ENCODE data around the gene TNRC6C. TPM values are rescaled to one million over a fixed set of nuclear protein-coding genes. Genes with fewer than 3 reads are reported as not detected.

The TNRC6C gene
- total and polyA plus RNA-seq, 9 of the 15 experiments (the other 6 are each of a cell fraction or from before 2014, with no cell fraction given) = 0.20 to 4.9 (median 2.3) TPM

DNA sequence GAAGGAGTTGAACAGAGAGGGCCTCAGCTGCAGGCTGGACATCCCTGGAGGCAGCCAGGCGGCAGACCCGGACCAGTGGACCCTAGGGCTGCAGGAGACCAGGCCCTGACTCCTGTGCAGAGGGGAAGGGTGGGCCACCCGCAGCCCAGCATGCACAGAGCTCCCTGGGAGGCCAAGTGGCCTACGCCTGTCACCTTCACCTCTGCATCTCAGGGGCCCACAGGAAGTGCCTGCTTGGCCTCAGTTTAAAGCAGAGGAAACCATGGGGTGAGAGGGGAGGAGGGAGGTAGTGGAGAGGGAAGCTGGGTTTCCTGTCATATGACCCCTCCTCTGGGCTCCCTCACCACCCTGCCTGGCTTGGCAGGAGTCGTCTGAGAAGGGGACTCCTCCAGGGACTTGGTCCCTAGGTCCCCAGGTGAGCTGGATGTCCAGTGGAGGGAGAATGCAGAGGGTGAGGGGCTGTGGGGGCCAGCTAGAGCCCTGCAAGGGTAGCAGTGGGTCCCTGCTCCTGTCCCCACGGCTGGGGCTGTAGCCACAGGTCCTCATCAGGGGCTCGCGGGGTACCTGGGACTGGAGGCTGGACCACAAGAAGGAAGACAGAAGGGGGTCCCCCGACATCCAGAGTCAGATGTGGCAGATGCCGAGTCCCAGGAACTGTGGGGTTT is 172.1 kb downstream of the TNRC6C start, which contains the start of gene TMC8 (continued):
- TF ChIP-seq, protein P1, sequence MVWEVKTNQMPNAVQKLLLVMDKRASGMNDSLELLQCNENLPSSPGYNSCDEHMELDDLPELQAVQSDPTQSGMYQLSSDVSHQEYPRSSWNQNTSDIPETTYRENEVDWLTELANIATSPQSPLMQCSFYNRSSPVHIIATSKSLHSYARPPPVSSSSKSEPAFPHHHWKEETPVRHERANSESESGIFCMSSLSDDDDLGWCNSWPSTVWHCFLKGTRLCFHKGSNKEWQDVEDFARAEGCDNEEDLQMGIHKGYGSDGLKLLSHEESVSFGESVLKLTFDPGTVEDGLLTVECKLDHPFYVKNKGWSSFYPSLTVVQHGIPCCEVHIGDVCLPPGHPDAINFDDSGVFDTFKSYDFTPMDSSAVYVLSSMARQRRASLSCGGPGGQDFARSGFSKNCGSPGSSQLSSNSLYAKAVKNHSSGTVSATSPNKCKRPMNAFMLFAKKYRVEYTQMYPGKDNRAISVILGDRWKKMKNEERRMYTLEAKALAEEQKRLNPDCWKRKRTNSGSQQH (CRISPR knock-in tag; IDR thresholded peaks at IDR 0.05) = no peak
- TF ChIP-seq RFX5 (IDR thresholded peaks at IDR 0.05; ENCODE audit: low read depth, low read length) (no peak), CBX5 (IDR thresholded peaks at IDR 0.05; ENCODE audit: borderline replicate concordance, low read depth) (no peak), CHD1 (IDR thresholded peaks at IDR 0.05; ENCODE audit: low read length) (no peak), KDM4B (IDR thresholded peaks at IDR 0.05; ENCODE audit: borderline replicate concordance in 2 of 2, low read depth in 1 of 2) (no peak), ZBTB8A (IDR thresholded peaks at IDR 0.05; ENCODE audit: partially characterized antibody) (no peak), STAG1 (CRISPR knock-in tag; IDR thresholded peaks at IDR 0.05; ENCODE audit: borderline replicate concordance) (no peak), ZZZ3 (IDR thresholded peaks at IDR 0.05) (no peak), SRSF9 (IDR thresholded peaks at IDR 0.05; ENCODE audit: borderline replicate concordance, low read depth, low read length) (no peak), ZNF175 (CRISPR knock-in tag; IDR thresholded peaks at IDR 0.05; ENCODE audit: low read depth) (no peak; the same call in 1 of the 2 replicates), RBFOX2 (IDR thresholded peaks at IDR 0.05; ENCODE audit: low read depth, low read length) (peak; percentile 39; the same call in 1 of the 2 replicates), HNRNPLL (IDR thresholded peaks at IDR 0.05; ENCODE audit: low read depth, low read length, poor library complexity, severe bottlenecking) (no peak)
- TF ChIP-seq, protein P2, sequence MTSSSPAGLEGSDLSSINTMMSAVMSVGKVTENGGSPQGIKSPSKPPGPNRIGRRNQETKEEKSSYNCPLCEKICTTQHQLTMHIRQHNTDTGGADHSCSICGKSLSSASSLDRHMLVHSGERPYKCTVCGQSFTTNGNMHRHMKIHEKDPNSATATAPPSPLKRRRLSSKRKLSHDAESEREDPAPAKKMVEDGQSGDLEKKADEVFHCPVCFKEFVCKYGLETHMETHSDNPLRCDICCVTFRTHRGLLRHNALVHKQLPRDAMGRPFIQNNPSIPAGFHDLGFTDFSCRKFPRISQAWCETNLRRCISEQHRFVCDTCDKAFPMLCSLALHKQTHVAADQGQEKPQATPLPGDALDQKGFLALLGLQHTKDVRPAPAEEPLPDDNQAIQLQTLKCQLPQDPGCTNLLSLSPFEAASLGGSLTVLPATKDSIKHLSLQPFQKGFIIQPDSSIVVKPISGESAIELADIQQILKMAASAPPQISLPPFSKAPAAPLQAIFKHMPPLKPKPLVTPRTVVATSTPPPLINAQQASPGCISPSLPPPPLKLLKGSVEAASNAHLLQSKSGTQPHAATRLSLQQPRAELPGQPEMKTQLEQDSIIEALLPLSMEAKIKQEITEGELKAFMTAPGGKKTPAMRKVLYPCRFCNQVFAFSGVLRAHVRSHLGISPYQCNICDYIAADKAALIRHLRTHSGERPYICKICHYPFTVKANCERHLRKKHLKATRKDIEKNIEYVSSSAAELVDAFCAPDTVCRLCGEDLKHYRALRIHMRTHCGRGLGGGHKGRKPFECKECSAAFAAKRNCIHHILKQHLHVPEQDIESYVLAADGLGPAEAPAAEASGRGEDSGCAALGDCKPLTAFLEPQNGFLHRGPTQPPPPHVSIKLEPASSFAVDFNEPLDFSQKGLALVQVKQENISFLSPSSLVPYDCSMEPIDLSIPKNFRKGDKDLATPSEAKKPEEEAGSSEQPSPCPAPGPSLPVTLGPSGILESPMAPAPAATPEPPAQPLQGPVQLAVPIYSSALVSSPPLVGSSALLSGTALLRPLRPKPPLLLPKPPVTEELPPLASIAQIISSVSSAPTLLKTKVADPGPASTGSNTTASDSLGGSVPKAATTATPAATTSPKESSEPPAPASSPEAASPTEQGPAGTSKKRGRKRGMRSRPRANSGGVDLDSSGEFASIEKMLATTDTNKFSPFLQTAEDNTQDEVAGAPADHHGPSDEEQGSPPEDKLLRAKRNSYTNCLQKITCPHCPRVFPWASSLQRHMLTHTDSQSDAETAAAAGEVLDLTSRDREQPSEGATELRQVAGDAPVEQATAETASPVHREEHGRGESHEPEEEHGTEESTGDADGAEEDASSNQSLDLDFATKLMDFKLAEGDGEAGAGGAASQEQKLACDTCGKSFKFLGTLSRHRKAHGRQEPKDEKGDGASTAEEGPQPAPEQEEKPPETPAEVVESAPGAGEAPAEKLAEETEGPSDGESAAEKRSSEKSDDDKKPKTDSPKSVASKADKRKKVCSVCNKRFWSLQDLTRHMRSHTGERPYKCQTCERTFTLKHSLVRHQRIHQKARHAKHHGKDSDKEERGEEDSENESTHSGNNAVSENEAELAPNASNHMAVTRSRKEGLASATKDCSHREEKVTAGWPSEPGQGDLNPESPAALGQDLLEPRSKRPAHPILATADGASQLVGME (CRISPR knock-in tag; IDR thresholded peaks at IDR 0.05) = 0 out of 2 replicates have a peak, but pooled peaks have one; percentile 61
- TF ChIP-seq, protein P3, sequence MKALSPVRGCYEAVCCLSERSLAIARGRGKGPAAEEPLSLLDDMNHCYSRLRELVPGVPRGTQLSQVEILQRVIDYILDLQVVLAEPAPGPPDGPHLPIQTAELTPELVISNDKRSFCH (CRISPR knock-in tag; IDR thresholded peaks at IDR 0.05) = no peak
- TF ChIP-seq, protein P3 (tag; IDR thresholded peaks at IDR 0.05) = no peak
- TF ChIP-seq, protein P4, sequence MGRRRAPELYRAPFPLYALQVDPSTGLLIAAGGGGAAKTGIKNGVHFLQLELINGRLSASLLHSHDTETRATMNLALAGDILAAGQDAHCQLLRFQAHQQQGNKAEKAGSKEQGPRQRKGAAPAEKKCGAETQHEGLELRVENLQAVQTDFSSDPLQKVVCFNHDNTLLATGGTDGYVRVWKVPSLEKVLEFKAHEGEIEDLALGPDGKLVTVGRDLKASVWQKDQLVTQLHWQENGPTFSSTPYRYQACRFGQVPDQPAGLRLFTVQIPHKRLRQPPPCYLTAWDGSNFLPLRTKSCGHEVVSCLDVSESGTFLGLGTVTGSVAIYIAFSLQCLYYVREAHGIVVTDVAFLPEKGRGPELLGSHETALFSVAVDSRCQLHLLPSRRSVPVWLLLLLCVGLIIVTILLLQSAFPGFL (CRISPR knock-in tag; IDR thresholded peaks at IDR 0.05) = no peak
- TF ChIP-seq, protein P5, sequence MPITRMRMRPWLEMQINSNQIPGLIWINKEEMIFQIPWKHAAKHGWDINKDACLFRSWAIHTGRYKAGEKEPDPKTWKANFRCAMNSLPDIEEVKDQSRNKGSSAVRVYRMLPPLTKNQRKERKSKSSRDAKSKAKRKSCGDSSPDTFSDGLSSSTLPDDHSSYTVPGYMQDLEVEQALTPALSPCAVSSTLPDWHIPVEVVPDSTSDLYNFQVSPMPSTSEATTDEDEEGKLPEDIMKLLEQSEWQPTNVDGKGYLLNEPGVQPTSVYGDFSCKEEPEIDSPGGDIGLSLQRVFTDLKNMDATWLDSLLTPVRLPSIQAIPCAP (CRISPR knock-in tag; IDR thresholded peaks at IDR 0.05; ENCODE audit: borderline replicate concordance) = no peak
